GM12878 (cell line): ENCODE measurements around the gene HRH2. TPM values are rescaled to one million over a fixed set of nuclear protein-coding genes. Genes with fewer than 3 reads are reported as not detected.

Experiments used
- ATAC-seq: fragments of 200-7000 bp; cut with Tn5 transposase; 3 replicates; pipeline ENCODE4 v1.9.1; 2020; ENCODE audit warnings: mild to moderate bottlenecking, moderate library complexity
- BruUV-seq: library from RNA; stranded (reverse); fragments of 400-500 nt; replicated peaks from 2 replicates; lab custom pipeline; 2021; lab: Mats Ljungman, UMichigan
- CTCF ChIA-PET: fragments of 300-600 bp; sonication (Branson Sonifier 250); formaldehyde crosslinking; extraction: SDS; loops from one replicate; lab custom pipeline; 2021; ENCODE audit warnings: inconsistent platforms; lab: Yijun Ruan, JAX
- POLR2A ChIA-PET: fragments of 350-600 bp; formaldehyde crosslinking; extraction: SDS; loops from one replicate; lab custom pipeline; 2021; ENCODE audit warnings: inconsistent platforms; lab: Charles Lee
- RAD21 ChIA-PET: fragments of 300-600 bp; sonication (Branson Sonifier 250); formaldehyde crosslinking; loops from one replicate; lab custom pipeline; 2023; ENCODE audit warnings: antibody characterized with exemption; ENCODE audit not compliant: unreplicated experiment; lab: Charles Lee
- SMC1A ChIA-PET: fragments of 300-600 bp; sonication (Branson Sonifier 250); formaldehyde crosslinking; loops from one replicate; lab custom pipeline; 2023; ENCODE audit not compliant: unreplicated experiment, uncharacterized antibody; lab: Charles Lee
- DNase-seq: peaks from one replicate; pipeline ENCODE4 v3.0.0-alpha.2; 2011; ENCODE audit warnings: low read depth, low spot score
- FAIRE-seq: peaks from 3 replicates; lab custom pipeline; 2011; peaks lifted over from hg19 to GRCh38; lab: Jason Lieb, UNC
- H2AFZ ChIP-seq: 2 replicates; pipeline ENCODE4 v1.6.0; 2011; ENCODE audit warnings: low read depth, low read length, control low read depth; ENCODE audit not compliant: control insufficient read depth
- H3K27ac ChIP-seq: 2 replicates; pipeline ENCODE4 v1.5.1; 2011; ENCODE audit warnings: control low read depth; ENCODE audit not compliant: control insufficient read depth, insufficient read depth
- H3K27me3 ChIP-seq, 2 experiments: replicated peaks in 1 of 2; 2 replicates each; pipeline versions ENCODE4 v1.6.0 to v1.6.1; 2011; ENCODE audit warnings: low read length in 1 of 2; ENCODE audit not compliant: control insufficient read depth in 2 of 2, insufficient read depth in 2 of 2
- H3K36me3 ChIP-seq, 2 experiments: 2 replicates each; pipeline ENCODE4 v1.5.1; 2011; ENCODE audit warnings: low read length in 1 of 2; ENCODE audit not compliant: control insufficient read depth in 2 of 2, insufficient read depth in 2 of 2
- H3K4me1 ChIP-seq: 2 replicates; pipeline ENCODE4 v1.6.1; 2011; ENCODE audit warnings: mild to moderate bottlenecking, low read length, moderate library complexity, mixed read lengths; ENCODE audit not compliant: control insufficient read depth, insufficient read depth
- H3K4me2 ChIP-seq: 2 replicates; pipeline ENCODE4 v1.6.0; 2011; ENCODE audit warnings: control low read depth; ENCODE audit not compliant: control insufficient read depth, insufficient read depth
- H3K4me3 ChIP-seq: fragments of 200-600 bp; sonication (generic); 2 replicates; pipeline ENCODE4 v1.5.1; 2016
- H3K79me2 ChIP-seq: 2 replicates; pipeline ENCODE4 v1.6.0; 2011; ENCODE audit warnings: low read length; ENCODE audit not compliant: control insufficient read depth, insufficient read depth
- H3K9ac ChIP-seq: 2 replicates; pipeline ENCODE4 v1.8.0; 2011; ENCODE audit warnings: low read length, control low read depth, mixed read lengths; ENCODE audit not compliant: control insufficient read depth, insufficient read depth
- H3K9me3 ChIP-seq: replicated peaks from 3 replicates; pipeline ENCODE4 v1.5.1; 2011; ENCODE audit warnings: mild to moderate bottlenecking, low read length; ENCODE audit not compliant: control insufficient read depth, insufficient read depth
- H4K20me1 ChIP-seq: 2 replicates; pipeline ENCODE4 v1.6.0; 2011; ENCODE audit not compliant: control insufficient read depth, insufficient read depth
- CUX1 ChIP-seq: IDR thresholded peaks from 2 replicates; pipeline ENCODE4 v1.6.1; 2012; ENCODE audit warnings: improper control_type of control experiment, low read depth, low read length; ENCODE audit not compliant: insufficient replicate concordance
- FOXM1 ChIP-seq: IDR thresholded peaks from 2 replicates; pipeline ENCODE4 v1.6.1; 2012; ENCODE audit warnings: low read depth, mild to moderate bottlenecking, inconsistent platforms, low read length, moderate library complexity
- GABPA ChIP-seq: IDR thresholded peaks from 2 replicates; pipeline ENCODE4 v1.6.1; 2014; ENCODE audit warnings: antibody characterized with exemption, low read depth, mild to moderate bottlenecking, inconsistent platforms
- GATAD2B ChIP-seq: fragments of 450-650 bp; conservative IDR thresholded peaks from 2 replicates; pipeline ENCODE4 v1.6.1; 2017; ENCODE audit warnings: low read depth, mild to moderate bottlenecking, moderate library complexity
- IRF4 ChIP-seq: IDR thresholded peaks from 2 replicates; pipeline ENCODE4 v1.6.1; 2011; ENCODE audit warnings: low read depth, low read length
- IRF5 ChIP-seq: fragments of 450-650 bp; IDR thresholded peaks from 2 replicates; pipeline ENCODE4 v1.6.1; 2017; ENCODE audit warnings: borderline replicate concordance
- KAT2A ChIP-seq: conservative IDR thresholded peaks from 2 replicates; pipeline ENCODE4 v1.6.1; 2011; ENCODE audit warnings: low read depth, low read length; ENCODE audit not compliant: control insufficient read depth
- KDM1A ChIP-seq: fragments of 200-600 bp; sonication (generic); IDR thresholded peaks from 2 replicates; pipeline ENCODE4 v1.6.1; 2016; ENCODE audit warnings: borderline replicate concordance
- MYC ChIP-seq: IDR thresholded peaks from 2 replicates; pipeline ENCODE4 v1.6.1; 2011; ENCODE audit warnings: mild to moderate bottlenecking, low read length, moderate library complexity, inconsistent platforms; ENCODE audit not compliant: insufficient read depth, insufficient replicate concordance, insufficient read length, severe bottlenecking
- REST ChIP-seq: IDR thresholded peaks from 2 replicates; pipeline ENCODE4 v1.6.1; 2012; ENCODE audit warnings: mild to moderate bottlenecking, low read depth, low read length
- SREBF1 ChIP-seq: IDR thresholded peaks from 2 replicates; pipeline ENCODE4 v1.6.1; 2012; ENCODE audit warnings: mild to moderate bottlenecking, low read length
- USF1 ChIP-seq: IDR thresholded peaks from 2 replicates; pipeline ENCODE4 v1.6.1; 2011; ENCODE audit warnings: borderline replicate concordance, low read depth, mild to moderate bottlenecking, moderate library complexity, mixed read lengths, low read length; ENCODE audit not compliant: insufficient read depth; ENCODE audit errors: extremely low read length
- ZNF622 ChIP-seq: fragments of 450-650 bp; IDR thresholded peaks from 2 replicates; pipeline ENCODE4 v1.6.1; 2017; ENCODE audit warnings: mild to moderate bottlenecking, inconsistent platforms
- WGBS: methylation state at CpG from one replicate; pipeline ENCODE4 v1.1.6; 2016; ENCODE audit warnings: low lambda C conversion rate; ENCODE audit not compliant: insufficient replicate concordance, insufficient coverage; ENCODE audit errors: missing lambda C conversion rate; 5-methylcytosine and 5-hydroxymethylcytosine counted together
- in situ Hi-C: fragments of 300-500 bp; cut with MboI; formaldehyde crosslinking; loops from 9 replicates; pipeline ENCODE4 v1.14.3; 2018; ENCODE audit warnings: mixed read lengths
- intact Hi-C: fragments of 100-400 bp; cut with micrococcal nuclease; formaldehyde crosslinking; loops from one replicate; pipeline ENCODE4 v1.14.2; 2022; ENCODE audit not compliant: unreplicated experiment
- polyA plus RNA-seq, 11 experiments: library from polyadenylated mRNA; depleted of rRNA in 4 of 11; unstranded in 6 of 11; stranded (reverse) in 5 of 11; fragments of >200 nt; fragmentation: Nextera tagmentation in 4 of 11; fragmentation: Illumina TruSeq in 1 of 11; extraction: Ambion mirVana in 4 of 11; extraction: Trizol in 1 of 11; gene quantifications; 1 replicate in 1 of 11; 2 replicates in 10 of 11; pipeline versions ENCODE4 v1.2.1 to v1.2.3, GENCODE V29; 2011 to 2016; ENCODE audit warnings: inconsistent platforms in 2 of 11, missing spikeins in 2 of 11, low read depth in 1 of 11
- total RNA-seq, 4 experiments: library from RNA; depleted of rRNA in 3 of 4; stranded (reverse); fragments of >200 nt in 3 of 4; fragmentation: Illumina TruSeq in 1 of 4; extraction: Trizol in 1 of 4; gene quantifications; 2 replicates each; pipeline versions ENCODE4 v1.2.1 to v1.2.3, GENCODE V29; 2013 to 2021

HRH2 gene
- total and polyA plus RNA-seq, 10 of the 15 experiments (the other 5 are each of a cell fraction or from before 2014, with no cell fraction given) = 0.01 to 0.05 (median 0.03) TPM; not detected in 7

- Histone ChIP-seq H3K27me3 (no peaks in the 10 kb centered on the region; a peak in 1 of 4 replicates), H4K20me1 (no peaks in the 10 kb centered on the region), H3K4me2 (no peak overlapping the region), H2AFZ (no peak overlapping the region), H3K9me3 (no peaks in the 10 kb centered on the region), H3K36me3 (no peaks in the 10 kb centered on the region), H3K4me1 (no peaks in the 10 kb centered on the region), H3K9ac (no peak overlapping the region), H3K79me2 (no peaks in the 10 kb centered on the region), H3K27ac (no peak overlapping the region), H3K4me3 (no peak overlapping the region)
- DNase-seq (no peak), FAIRE-seq (no peak), ATAC-seq (no peak)
- WGBS = 63% methylated on average over 11 of the region's 15 CpGs
- CTCF ChIA-PET = no interaction called here
- in situ Hi-C loops (no loop called here), intact Hi-C loops (no loop called here)
- BruUV-seq = no TSS peak
- SMC1A ChIA-PET = no interaction called here
- POLR2A ChIA-PET = no interaction called here
- RAD21 ChIA-PET = no interaction called here
- TF ChIP-seq KDM1A (no peak), GATAD2B (no peak), CUX1 (no peak), IRF4 (no peak), REST (no peak), MYC (no peak), GABPA (no peak), IRF5 (no peak), USF1 (no peak), FOXM1 (no peak), KAT2A (no peak), ZNF622 (no peak), SREBF1 (no peak)
Measured at GRCh38 chr5:175683231-175683630, 25.4 kb downstream of the HRH2 start.
